SKM-1 treated with dmso at 0.1 percent for 144 hours (cell line): ENCODE results near the gene TPI1.

Experiments used
- DNase-seq: peaks from one replicate; lab custom pipeline; 2025; ENCODE audit not compliant: unreplicated experiment; lab: John Stamatoyannopoulos, UW

TPI1 gene

GRCh38 chr12:6828781-6829535 lies 38.4 kb upstream of the TPI1 start:
- DNase-seq, result peak; percentile 22

DNA sequence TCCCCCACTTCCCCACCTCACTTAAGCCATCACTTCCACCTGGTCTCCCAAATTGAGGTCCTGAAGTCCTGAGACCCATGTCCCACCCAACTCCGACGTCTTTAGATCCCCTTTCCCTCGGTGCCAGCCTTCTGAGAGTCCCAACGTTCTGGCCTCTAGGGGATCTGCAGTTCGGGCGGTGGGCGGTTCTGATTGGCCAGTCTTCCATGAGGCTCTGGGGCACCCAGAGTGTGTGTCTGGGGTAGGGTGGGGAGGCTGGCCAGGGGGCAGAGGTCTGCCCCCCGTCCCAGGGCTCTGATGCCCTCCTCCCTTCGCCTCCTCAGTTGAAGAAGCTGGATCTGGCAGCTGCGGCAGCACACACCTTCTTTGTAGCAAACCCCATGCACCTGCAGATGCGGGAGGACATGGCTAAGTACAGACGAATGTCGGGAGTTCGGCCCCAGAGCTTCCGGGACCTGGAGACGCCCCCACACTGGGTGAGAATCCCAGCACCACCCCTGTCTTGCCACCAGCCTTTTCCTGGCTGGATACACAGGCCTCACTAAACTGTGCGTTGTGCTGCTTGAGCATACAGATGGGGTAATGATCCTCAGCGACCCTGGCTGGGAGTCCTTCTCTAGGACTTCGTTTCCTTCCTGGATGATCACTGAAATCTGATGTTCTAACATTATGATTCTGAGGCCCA lies 37.7 kb upstream of the TPI1 start:
- DNase-seq, result no peak

DNA sequence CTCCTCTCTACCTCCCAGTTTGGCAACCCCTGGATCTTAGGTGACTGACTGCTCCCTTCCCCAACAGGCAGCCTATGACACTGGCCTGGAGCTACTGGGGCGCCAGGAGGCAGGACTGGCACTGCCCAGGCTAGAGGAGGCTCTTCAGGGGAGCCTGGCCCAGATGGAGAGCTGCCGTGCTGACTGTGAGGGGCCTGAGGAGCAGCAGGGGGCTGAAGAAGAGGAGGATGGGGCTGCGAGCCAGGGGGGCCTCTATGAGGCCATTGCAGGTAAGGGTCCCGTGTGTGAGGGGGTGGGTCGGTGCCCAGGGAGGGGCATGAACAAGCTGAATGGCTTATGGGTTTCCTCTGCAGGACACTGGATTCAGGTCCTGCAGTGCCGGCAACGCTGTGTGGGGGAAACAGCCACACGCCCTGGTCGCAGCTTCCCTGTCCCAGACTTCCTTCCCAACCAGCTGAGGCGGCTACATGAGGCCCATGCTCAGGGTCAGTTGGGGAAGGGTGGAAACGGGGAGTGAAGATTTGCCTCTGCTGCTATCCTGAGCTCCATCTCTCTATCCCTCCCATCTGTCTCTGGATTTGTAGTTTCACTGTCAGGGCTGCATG lies 36.9 kb upstream of the TPI1 start:
- DNase-seq, result no peak

DNA sequence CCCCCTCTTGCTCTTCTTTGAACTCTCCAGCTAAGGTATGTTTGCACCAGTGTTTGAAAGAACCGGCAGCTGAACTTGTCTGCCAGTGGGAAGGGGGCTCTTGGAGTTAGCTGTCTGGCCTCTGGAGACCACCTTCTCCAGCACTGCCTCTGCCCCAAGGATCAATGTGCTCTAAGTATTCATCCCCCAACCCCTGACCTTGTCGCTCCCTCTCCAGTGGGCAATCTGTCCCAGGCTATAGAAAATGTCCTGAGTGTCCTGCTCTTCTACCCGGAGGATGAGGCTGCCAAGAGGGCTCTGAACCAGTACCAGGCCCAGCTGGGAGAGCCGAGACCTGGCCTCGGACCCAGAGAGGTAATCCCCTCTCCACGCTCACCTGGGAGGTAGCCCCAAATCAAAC lies 36.3 kb upstream of the TPI1 start:
- DNase-seq, result no peak

DNA sequence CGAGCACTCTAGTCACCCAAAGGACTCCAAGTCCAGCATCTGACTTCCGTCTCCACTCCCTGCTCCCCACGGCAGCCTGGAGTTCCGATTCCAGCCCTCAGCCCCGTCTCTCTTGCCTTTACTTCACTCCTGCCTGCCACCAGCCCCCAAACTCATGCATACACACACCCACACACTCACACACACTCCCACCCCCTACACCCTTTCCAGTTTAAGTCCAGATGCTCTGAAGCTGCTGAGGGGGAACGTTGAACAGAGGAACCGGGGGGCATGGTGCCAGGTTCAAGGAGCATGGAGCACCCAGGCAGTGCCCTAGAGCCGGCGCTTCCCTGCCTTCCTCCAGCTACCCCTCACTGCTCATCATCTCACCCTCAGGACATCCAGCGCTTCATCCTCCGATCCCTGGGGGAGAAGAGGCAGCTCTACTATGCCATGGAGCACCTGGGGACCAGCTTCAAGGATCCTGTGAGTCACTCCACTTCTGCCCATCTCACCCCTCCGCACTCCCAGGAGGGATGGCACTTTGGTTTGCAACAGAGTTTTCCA lies 35.8 kb upstream of the TPI1 start:
- DNase-seq, result no peak

GRCh38 chr12:6832125-6832524 lies 35.2 kb upstream of the TPI1 start:
- no peak for DNase-seq

- DNase-seq, result no peak
These were observed 34.0 kb upstream of the TPI1 start for GRCh38 chr12:6833189-6833890.

DNA sequence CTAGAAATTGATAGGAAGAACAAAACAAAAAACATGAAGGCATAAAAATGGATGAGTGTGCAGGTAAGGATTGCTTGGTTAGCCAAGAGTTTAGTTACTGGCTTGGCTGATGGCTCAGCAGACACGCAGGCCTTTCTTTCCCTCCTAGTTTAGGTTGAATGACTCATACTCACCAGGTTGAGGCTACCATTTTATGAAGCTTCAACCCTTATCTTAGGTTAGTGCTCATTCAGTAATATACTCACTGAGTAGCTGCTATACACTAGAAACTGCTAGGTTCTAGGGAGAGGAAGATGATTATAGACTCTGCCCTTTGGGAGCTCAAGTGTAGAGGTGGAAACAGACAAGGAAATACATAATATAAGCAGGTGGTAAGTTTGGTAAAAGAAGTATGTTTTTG lies 33.1 kb upstream of the TPI1 start:
- no peak for DNase-seq

GRCh38 chr12:6834873-6835272 lies 32.5 kb upstream of the TPI1 start:
- DNase-seq, result no peak

DNA sequence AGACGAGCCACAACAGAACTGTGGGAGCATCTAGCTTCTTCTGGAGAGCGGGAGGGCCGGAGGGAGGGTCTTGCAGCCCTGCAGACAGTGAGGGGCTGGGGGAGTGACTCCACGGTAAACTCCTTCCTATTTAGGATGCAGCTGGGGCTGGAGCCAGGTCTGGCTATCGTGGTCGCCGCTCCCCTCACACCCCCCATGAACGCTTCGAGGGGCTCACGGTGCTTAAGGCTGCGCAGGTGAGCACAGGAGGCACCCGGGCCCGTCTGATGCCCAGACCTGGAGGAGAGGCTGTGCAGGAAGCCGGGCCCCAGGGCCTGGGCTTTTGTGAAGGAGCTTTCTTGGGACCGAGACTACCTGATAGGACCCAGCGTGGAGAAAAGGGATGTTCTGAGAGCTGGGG lies 30.5 kb upstream of the TPI1 start:
- DNase-seq, result no peak

DNA sequence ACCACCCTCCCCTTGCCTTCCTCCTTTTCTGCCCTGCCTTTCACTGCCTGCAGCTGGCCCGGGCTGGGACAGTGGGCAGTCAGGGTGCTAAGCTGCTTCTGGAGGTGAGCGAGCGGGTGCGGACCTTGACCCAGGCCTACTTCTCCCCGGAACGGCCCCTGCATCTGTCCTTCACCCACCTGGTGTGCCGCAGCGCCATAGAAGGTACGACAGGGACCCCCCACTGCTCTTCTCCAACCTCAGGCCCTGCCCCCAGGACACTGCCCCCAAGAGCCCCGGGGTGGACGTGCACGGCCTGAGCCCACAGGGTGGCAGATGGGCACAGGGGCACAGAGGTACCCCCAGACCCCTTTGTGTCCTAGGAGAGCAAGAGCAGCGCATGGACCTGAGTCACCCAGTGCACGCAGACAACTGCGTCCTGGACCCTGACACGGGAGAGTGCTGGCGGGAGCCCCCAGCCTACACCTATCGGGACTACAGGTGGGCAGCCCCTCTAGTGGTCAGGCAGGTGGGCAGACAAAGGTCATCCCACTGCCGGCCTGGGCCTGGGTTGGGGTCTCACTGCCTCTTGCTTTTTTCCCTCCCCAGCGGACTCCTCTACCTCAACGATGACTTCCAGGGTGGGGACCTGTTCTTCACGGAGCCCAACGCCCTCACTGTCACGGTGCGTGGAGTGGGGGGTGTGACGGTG lies 29.8 kb upstream of the TPI1 start:
- no peak for DNase-seq

DNA sequence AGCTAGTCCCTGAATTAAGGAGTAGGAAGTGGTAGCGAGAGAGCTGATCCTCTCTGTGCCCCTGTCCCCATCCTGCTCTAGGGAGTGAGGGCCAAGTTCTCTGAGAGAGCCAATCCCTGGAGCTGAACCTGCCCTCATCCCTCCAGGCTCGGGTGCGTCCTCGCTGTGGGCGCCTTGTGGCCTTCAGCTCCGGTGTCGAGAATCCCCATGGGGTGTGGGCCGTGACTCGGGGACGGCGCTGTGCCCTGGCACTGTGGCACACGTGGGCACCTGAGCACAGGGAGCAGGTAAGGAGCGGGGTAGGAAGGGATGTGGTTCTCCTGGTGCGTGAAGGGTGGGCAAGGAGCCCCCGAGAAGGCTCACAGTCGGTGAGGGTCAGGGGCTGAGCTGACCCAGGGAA lies 28.5 kb upstream of the TPI1 start:
- no peak for DNase-seq

DNA sequence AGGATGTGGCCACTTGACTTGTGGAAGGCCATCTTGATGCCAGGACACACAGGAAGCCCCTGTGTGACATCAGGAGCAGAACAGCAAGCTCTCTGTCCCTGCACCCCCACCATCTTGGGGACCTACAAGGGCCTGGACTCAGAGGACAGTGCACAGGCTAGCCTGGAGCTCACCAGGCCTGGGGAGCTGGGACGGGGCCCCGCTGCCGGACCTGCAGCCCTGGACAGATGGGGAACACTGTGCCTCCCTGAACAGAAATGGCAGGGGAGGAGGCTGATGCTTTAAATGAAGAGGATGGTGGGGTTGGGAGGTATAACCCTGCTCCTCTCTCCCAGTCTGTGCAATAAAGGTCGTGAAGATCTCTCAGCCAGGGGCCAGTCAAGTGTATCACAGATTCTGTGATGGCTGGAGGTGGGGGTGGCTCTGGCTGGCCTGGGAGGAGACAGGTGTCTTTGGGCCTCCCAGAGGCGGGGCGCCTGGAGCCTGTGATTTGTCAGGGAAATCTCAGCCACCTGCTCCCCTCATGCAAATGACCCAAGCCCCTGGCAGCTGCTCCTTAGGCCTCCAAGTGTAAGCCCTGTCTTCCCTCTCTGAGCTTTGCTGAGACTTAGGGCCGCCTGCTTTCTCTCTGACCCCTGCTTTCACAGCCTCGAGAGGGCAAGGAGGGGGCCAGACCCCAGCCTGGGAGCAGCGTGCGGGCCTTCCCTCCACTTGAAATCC lies 27.7 kb upstream of the TPI1 start:
- DNase-seq, result no peak

DNA sequence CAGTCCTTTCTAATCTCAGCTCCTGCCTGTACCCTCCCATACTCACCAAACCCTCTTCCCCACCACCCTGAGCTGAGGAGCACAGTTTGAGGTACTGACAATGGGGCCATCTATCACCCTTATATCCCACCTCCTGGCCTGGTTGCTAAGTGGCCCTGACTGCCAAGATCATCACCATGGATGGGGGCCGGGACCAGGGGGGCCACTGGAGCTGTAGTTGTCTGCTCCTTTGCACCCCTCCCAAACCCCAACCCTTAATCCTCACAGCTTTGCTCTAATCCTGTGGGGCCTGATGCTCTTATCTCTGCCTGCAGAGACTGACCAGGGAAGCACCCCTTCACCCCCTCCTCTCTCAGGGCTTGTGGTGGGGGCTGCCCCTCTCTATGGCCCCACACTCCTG lies 27.0 kb upstream of the TPI1 start:
- no peak for DNase-seq

GRCh38 chr12:6840761-6841515 lies 26.4 kb upstream of the TPI1 start, which contains the start of gene GNB3:
Gene GNB3 (plus strand): TSS chr12:6840925. CDS start chr12:6841288, 363 bp downstream.
- no peak for DNase-seq

- no peak for DNase-seq
These were observed 25.3 kb upstream of the TPI1 start for GRCh38 chr12:6842075-6842474.

DNA sequence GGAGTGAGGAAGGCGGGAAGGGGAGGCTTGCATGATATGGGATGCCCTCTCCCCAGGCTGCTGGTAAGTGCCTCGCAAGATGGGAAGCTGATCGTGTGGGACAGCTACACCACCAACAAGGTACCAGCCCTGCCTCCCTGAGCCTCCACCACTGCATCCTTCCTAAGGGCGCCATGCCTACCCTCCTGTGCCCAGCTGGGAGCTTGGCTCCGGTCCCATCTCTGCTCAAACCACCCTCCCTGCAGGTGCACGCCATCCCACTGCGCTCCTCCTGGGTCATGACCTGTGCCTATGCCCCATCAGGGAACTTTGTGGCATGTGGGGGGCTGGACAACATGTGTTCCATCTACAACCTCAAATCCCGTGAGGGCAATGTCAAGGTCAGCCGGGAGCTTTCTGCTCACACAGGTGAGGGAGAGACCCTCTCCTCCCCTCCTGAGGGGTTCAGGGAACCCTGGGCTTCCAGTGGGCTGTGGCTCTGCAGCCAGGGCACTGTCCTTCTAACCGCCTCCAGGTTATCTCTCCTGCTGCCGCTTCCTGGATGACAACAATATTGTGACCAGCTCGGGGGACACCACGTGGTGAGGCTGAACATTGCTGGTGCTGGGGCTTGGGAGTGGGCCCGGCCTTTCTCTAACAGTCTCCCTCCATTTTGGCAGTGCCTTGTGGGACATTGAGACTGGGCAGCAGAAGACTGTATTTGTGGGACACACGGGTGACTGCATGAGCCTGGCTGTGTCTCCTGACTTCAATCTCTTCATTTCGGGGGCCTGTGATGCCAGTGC lies 24.0 kb upstream of the TPI1 start:
- DNase-seq, result no peak

DNA sequence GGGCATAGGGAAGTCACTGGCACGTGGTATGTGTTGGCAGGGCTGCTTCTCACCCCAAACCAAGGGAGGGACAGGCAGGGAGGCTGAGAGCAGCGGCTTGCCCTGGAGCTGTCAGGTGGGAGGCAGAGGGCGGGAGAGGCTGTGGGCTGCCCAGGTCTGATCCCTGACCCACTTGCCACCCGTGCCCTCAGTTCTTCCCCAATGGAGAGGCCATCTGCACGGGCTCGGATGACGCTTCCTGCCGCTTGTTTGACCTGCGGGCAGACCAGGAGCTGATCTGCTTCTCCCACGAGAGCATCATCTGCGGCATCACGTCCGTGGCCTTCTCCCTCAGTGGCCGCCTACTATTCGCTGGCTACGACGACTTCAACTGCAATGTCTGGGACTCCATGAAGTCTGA lies 21.9 kb upstream of the TPI1 start:
- no peak for DNase-seq
